DOHH2 (cell line): ENCODE data around the gene SLC66A2.

Experiments used
- H3F3A ChIP-seq: fragments of 200-600 bp; sonication (generic), shearing (Covaris generic); 2 replicates; pipeline ENCODE4 v1.6.0; 2016; ENCODE audit warnings: antibody characterized with exemption, mild to moderate bottlenecking; ENCODE audit not compliant: control insufficient read depth, insufficient read depth
- H3K27ac ChIP-seq: fragments of 200-600 bp; sonication (generic); 2 replicates; pipeline ENCODE4 v1.5.1; 2014; ENCODE audit warnings: low read depth, mild to moderate bottlenecking, low read length, moderate library complexity
- H3K27me3 ChIP-seq: fragments of 200-600 bp; sonication (generic); 2 replicates; pipeline ENCODE4 v1.6.1; 2014; ENCODE audit warnings: mild to moderate bottlenecking, low read length, mixed read lengths; ENCODE audit not compliant: control insufficient read depth
- H3K36me3 ChIP-seq: fragments of 200-600 bp; sonication (generic); 2 replicates; pipeline ENCODE4 v1.6.1; 2014; ENCODE audit warnings: mild to moderate bottlenecking, low read length, moderate library complexity, mixed read lengths; ENCODE audit not compliant: control insufficient read depth
- H3K4me1 ChIP-seq: fragments of 200-600 bp; sonication (generic); 2 replicates; pipeline ENCODE4 v1.6.1; 2014; ENCODE audit warnings: mild to moderate bottlenecking, low read length, mixed read lengths; ENCODE audit not compliant: control insufficient read depth
- H3K4me2 ChIP-seq: fragments of 200-600 bp; sonication (generic); 2 replicates; pipeline ENCODE4 v1.6.0; 2014; ENCODE audit warnings: mild to moderate bottlenecking, low read length, moderate library complexity
- H3K4me3 ChIP-seq: fragments of 200-600 bp; sonication (generic); 2 replicates; pipeline ENCODE4 v1.5.1; 2014; ENCODE audit warnings: mild to moderate bottlenecking, low read length, mixed read lengths
- H3K79me2 ChIP-seq: fragments of 200-600 bp; sonication (generic); 2 replicates; pipeline ENCODE4 v1.6.1; 2014; ENCODE audit warnings: mild to moderate bottlenecking, low read length, mixed read lengths; ENCODE audit not compliant: control insufficient read depth
- H3K9me2 ChIP-seq: fragments of 200-600 bp; sonication (generic); replicated peaks from 2 replicates; pipeline ENCODE4 v1.6.1; 2014; ENCODE audit warnings: mild to moderate bottlenecking, low read length, mixed read lengths; ENCODE audit not compliant: control insufficient read depth
- H3K9me3 ChIP-seq: fragments of 200-600 bp; sonication (generic); 2 replicates; pipeline ENCODE4 v1.6.1; 2014; ENCODE audit warnings: antibody characterized with exemption, low read length, mixed read lengths; ENCODE audit not compliant: control insufficient read depth, insufficient read depth
- H4K20me1 ChIP-seq: fragments of 200-600 bp; sonication (generic); 2 replicates; pipeline ENCODE4 v1.6.0; 2014; ENCODE audit warnings: low read depth, mild to moderate bottlenecking, antibody characterized with exemption, low read length, moderate library complexity; ENCODE audit not compliant: control insufficient read depth, insufficient read depth
- EZH2phosphoT487 ChIP-seq: fragments of 200-600 bp; sonication (generic); IDR thresholded peaks from 2 replicates; pipeline ENCODE4 v1.6.1; 2017; ENCODE audit warnings: borderline replicate concordance, mild to moderate bottlenecking, antibody characterized with exemption, low read length, moderate library complexity, mixed read lengths
- TF ChIP-seq, protein P1 (sequence below): fragments of 200-600 bp; sonication (generic); IDR thresholded peaks from one replicate; pipeline ENCODE4 v1.5.1; 2014; ENCODE audit warnings: antibody characterized with exemption, mild to moderate bottlenecking, low read depth, low read length; ENCODE audit not compliant: poor library complexity, severe bottlenecking

Gene SLC66A2

DNA sequence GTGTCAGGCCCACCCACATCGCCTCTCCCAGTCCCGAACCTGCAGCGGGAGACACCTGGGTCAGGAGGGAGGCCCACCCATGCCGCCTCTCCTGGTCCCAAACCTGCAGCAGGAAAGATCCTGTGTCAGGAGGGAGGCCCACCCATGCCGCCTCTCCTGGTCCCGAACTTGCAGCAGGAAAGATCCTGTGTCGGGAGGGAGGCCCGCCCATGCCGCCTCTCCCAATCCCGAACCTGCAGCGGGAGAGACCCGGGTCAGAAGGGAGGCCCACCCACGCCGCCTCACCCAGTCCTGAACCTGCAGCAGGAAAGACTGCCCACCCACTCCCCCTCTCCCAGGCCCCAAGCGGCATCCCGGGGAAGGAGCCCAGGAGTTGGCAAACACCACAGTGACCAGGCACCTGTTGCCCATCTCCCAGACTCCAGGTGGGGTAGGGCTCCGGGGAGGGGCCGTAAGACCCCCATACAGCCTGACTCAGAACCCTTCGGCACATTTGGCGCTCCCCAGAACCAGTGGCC, 7.8 kb downstream of the SLC66A2 start:
- Histone ChIP-seq H3K79me2 (peaks cover 88% of the 10 kb centered on the region), H3K4me3 (no peak overlapping the region), H3K4me1 (peaks cover 38% of the 10 kb centered on the region), H4K20me1 (peaks cover 18% of the 10 kb centered on the region), H3K4me2 (no peak overlapping the region), H3K36me3 (peaks cover 57% of the 10 kb centered on the region), H3K9me3 (no peaks in the 10 kb centered on the region), H3K27me3 (no peaks in the 10 kb centered on the region), H3K9me2 (no peaks in the 10 kb centered on the region), H3K27ac (no peak overlapping the region), H3F3A (no peaks in the 10 kb centered on the region; the same call in 1 of the 2 replicates)
- TF ChIP-seq, protein P1, sequence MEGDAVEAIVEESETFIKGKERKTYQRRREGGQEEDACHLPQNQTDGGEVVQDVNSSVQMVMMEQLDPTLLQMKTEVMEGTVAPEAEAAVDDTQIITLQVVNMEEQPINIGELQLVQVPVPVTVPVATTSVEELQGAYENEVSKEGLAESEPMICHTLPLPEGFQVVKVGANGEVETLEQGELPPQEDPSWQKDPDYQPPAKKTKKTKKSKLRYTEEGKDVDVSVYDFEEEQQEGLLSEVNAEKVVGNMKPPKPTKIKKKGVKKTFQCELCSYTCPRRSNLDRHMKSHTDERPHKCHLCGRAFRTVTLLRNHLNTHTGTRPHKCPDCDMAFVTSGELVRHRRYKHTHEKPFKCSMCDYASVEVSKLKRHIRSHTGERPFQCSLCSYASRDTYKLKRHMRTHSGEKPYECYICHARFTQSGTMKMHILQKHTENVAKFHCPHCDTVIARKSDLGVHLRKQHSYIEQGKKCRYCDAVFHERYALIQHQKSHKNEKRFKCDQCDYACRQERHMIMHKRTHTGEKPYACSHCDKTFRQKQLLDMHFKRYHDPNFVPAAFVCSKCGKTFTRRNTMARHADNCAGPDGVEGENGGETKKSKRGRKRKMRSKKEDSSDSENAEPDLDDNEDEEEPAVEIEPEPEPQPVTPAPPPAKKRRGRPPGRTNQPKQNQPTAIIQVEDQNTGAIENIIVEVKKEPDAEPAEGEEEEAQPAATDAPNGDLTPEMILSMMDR: no peak
- TF ChIP-seq EZH2phosphoT487: no peak

DNA sequence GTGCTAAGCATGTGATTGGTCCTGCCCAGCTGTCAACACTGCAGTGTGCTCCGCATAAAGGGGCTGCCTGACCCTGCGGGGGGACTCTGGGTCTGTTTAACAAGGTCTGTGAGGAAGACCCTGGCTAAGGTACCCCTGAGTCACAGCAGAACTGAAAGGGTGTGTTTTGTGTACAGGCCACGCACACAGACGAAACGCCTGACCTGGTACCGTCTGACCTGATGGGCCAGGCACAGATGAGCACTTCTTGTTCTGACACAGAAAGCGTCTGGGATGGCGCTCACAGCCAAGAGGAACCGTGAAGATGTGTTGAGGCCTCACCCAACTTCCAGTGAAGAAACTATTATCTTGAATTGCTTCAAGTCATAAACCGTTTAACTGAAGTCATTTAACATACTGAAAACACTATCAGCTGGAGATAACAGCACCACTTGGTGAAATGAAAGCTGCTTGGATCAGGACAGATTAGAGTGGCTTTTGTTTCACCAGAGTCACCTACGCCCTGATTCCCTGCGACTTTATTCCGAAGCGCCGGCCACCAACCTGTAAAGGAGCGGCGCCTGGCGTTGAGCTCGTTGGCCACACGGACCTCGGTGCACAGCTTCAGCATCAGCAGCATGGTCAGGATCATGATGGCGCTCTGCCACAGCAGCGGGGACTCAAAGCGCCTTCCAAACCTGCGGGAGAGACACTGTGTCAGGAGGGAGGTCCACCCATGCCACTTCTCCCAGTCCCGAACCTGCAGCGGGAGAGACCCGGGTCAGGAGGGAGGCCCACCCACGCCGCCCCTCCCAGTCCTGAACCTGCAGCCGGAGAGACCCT, 8.5 kb downstream of the SLC66A2 start:
- H3K27me3 ChIP-seq: no peaks in the 10 kb centered on the region
- H4K20me1 ChIP-seq: peaks cover 12% of the 10 kb centered on the region
- H3K4me1 ChIP-seq: peaks cover 31% of the 10 kb centered on the region
- peaks cover 53% of the 10 kb centered on the region for H3K36me3 ChIP-seq
- H3F3A ChIP-seq: no peaks in the 10 kb centered on the region
- no peak overlapping the region for H3K27ac ChIP-seq
- peaks cover 88% of the 10 kb centered on the region for H3K79me2 ChIP-seq
- no peak overlapping the region for H3K4me3 ChIP-seq
- no peaks in the 10 kb centered on the region for H3K9me2 ChIP-seq
- no peak overlapping the region for H3K4me2 ChIP-seq
- no peaks in the 10 kb centered on the region for H3K9me3 ChIP-seq
- no peak for TF ChIP-seq EZH2phosphoT487

DNA sequence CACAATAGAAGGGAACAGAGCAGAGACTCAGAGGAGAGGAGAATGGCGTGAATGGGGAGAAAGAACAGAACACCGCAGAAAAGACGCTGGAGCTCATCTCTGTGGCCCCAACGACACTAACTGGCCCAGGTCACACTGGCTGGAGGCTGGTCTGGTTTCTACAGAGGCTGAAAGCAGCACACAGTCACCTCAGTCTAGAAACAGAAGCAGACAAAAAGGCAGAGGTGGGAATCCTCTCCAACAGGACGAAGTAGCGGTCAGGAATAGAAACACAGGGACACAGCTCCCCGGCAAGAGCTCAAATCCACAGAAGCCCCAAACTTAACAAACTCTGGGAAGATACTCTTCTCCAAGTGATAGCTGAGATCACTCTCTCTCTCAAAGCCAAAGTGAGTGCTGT, 9.2 kb downstream of the SLC66A2 start:
- Histone ChIP-seq H3K36me3 (peaks cover 55% of the 10 kb centered on the region), H3K9me3 (no peaks in the 10 kb centered on the region), H4K20me1 (peaks cover 10% of the 10 kb centered on the region), H3K79me2 (peaks cover 89% of the 10 kb centered on the region), H3K4me2 (no peak overlapping the region), H3K27me3 (no peaks in the 10 kb centered on the region), H3K4me1 (peaks cover 28% of the 10 kb centered on the region), H3K27ac (no peak overlapping the region), H3K9me2 (no peaks in the 10 kb centered on the region), H3K4me3 (no peak overlapping the region), H3F3A (no peaks in the 10 kb centered on the region)
- TF ChIP-seq, protein P1: no peak

DNA sequence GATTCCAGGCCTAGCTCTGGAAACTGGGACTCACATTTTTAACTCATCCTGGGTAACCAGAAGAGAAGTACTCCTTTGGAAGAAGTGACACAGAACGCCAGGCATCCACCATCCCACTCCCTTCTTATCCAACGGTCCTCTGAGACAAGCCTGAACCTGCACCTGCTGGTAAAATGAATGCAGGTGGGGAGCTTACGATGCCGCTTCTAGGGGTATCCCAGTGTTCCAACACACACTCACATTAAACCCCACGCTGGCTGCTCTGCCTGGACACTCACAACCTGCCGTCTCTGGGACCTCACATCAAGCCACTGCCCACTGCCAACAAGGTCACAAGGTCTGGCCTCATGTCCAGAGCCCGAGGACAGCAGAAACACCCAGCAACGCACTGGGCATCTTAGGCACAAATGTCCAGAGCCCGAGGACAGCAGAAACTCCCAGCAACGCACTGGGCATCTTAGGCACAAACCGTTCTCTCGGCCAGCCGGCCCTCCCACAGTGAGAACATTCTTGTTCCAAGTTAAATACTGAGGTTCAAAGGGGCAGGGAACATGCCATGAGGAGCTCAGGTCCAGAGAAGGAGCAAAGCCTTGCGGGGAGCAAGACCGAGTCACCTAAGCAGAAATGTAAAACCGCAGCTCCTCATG, 9.9 kb downstream of the SLC66A2 start:
- Histone ChIP-seq H3K9me2 (no peaks in the 10 kb centered on the region), H3K27me3 (no peaks in the 10 kb centered on the region), H3K79me2 (peaks cover 89% of the 10 kb centered on the region), H4K20me1 (peaks cover 10% of the 10 kb centered on the region), H3K36me3 (peaks cover 59% of the 10 kb centered on the region), H3K4me2 (no peak overlapping the region), H3K4me3 (no peak overlapping the region), H3K9me3 (no peaks in the 10 kb centered on the region), H3F3A (no peaks in the 10 kb centered on the region), H3K4me1 (peaks cover 28% of the 10 kb centered on the region), H3K27ac (no peak overlapping the region)
- TF ChIP-seq, protein P1: no peak
- no peak for TF ChIP-seq EZH2phosphoT487
